PC-9 (cell line): ENCODE measurements around the gene UNG. TPM values are rescaled to one million over a fixed set of nuclear protein-coding genes. Genes with fewer than 3 reads are reported as not detected.

ENCODE experiments used
- BruUV-seq: library from RNA; stranded (reverse); fragments of 400-500 nt; replicated peaks from 2 replicates; lab custom pipeline; 2021; lab: Mats Ljungman, UMichigan
- CTCF ChIA-PET: fragments of 300-600 bp; sonication (Branson Sonifier 250); formaldehyde crosslinking; loops from one replicate; lab custom pipeline; 2022; ENCODE audit warnings: antibody characterized with exemption; lab: Charles Lee
- POLR2A ChIA-PET: fragments of 300-600 bp; sonication (Branson Sonifier 250); formaldehyde crosslinking; loops from one replicate; lab custom pipeline; 2022; ENCODE audit warnings: antibody characterized with exemption; ENCODE audit not compliant: unreplicated experiment; lab: Charles Lee
- DNase-seq, 2 experiments: peaks; one replicate each; pipeline versions ENCODE4 v3.0.0 to v3.0.0-alpha.2; 2015 to 2022; ENCODE audit warnings: mixed read lengths in 1 of 2
- H2AFZ ChIP-seq: fragments of 200-600 bp; sonication (generic); 2 replicates; pipeline ENCODE4 v1.8.1; 2017; ENCODE audit warnings: antibody characterized with exemption
- H3F3A ChIP-seq: fragments of 200-600 bp; sonication (generic); 2 replicates; pipeline ENCODE4 v1.8.1; 2017; ENCODE audit warnings: antibody characterized with exemption, mild to moderate bottlenecking, low read depth; ENCODE audit not compliant: insufficient read depth
- H3K27ac ChIP-seq: fragments of 200-600 bp; sonication (generic); 2 replicates; pipeline ENCODE4 v1.6.1; 2016; ENCODE audit warnings: mixed run types
- H3K27me3 ChIP-seq: fragments of 200-600 bp; sonication (generic); 2 replicates; pipeline ENCODE4 v1.6.1; 2016; ENCODE audit warnings: low read depth, mixed run types; ENCODE audit not compliant: insufficient read depth
- H3K36me3 ChIP-seq: fragments of 200-600 bp; sonication (generic); 2 replicates; pipeline ENCODE4 v1.6.1; 2016; ENCODE audit warnings: low read depth, mixed run types
- H3K4me1 ChIP-seq: fragments of 200-600 bp; sonication (generic); replicated peaks from 2 replicates; pipeline ENCODE4 v1.6.1; 2016; ENCODE audit warnings: mixed run types; ENCODE audit not compliant: insufficient read depth
- H3K4me2 ChIP-seq: fragments of 200-600 bp; sonication (generic); 2 replicates; pipeline ENCODE4 v1.6.1; 2017; ENCODE audit warnings: mixed run types
- H3K4me3 ChIP-seq: fragments of 200-600 bp; sonication (generic); 2 replicates; pipeline ENCODE4 v1.6.1; 2016; ENCODE audit warnings: mixed run types
- H3K79me2 ChIP-seq: fragments of 200-600 bp; sonication (generic); 2 replicates; pipeline ENCODE4 v1.6.1; 2017; ENCODE audit warnings: low read depth, mixed run types
- H3K9me2 ChIP-seq: fragments of 200-600 bp; sonication (generic); 2 replicates; pipeline ENCODE4 v1.8.1; 2017; ENCODE audit warnings: mild to moderate bottlenecking; ENCODE audit not compliant: insufficient read depth
- H3K9me3 ChIP-seq: fragments of 200-600 bp; sonication (generic); 2 replicates; pipeline ENCODE4 v1.8.1; 2016; ENCODE audit warnings: low read depth; ENCODE audit not compliant: insufficient read depth
- H4K20me1 ChIP-seq: fragments of 200-600 bp; sonication (generic); 2 replicates; pipeline ENCODE4 v1.8.1; 2017; ENCODE audit not compliant: insufficient read depth
- CTCF ChIP-seq: fragments of 200-600 bp; sonication (generic); conservative IDR thresholded peaks from 2 replicates; pipeline ENCODE4 v1.6.1; 2017; ENCODE audit warnings: mixed run types, antibody characterized with exemption, mild to moderate bottlenecking, moderate library complexity
- EZH2 ChIP-seq: fragments of 200-600 bp; sonication (generic); IDR thresholded peaks from 2 replicates; pipeline ENCODE4 v1.8.0; 2017; ENCODE audit warnings: antibody characterized with exemption, low read depth
- intact Hi-C: fragments of 100-400 bp; cut with micrococcal nuclease; formaldehyde crosslinking; loops from one replicate; pipeline ENCODE4 v1.10.0; 2022; ENCODE audit not compliant: unreplicated experiment
- total RNA-seq: library from RNA; stranded (reverse); gene quantifications from 2 replicates; pipeline ENCODE4 v1.2.3, GENCODE V29; 2021

Gene UNG
- total RNA-seq, 1 experiment from 2014 or later = 54.9 TPM

- POLR2A ChIA-PET = no interaction called here
- H3K27ac ChIP-seq = no peak within 1 kb of the TSS
- DNase-seq = no peak
These were observed 18.6 kb downstream of the UNG start, which contains the start of gene ACACB for GRCh38 chr12:109115758-109116610. TSS of gene ACACB (plus strand) at chr12:109116587. CDS start at chr12:109139406, 22,819 bp downstream.

GRCh38 chr12:109116611-109116949, 19.2 kb downstream of the UNG start:
- Histone ChIP-seq H3F3A (peaks cover 2% of the 10 kb centered on the region; the same call in 1 of the 2 replicates), H4K20me1 (no peaks in the 10 kb centered on the region), H3K4me1 (no peaks in the 10 kb centered on the region), H3K9me2 (no peaks in the 10 kb centered on the region), H3K79me2 (no peaks in the 10 kb centered on the region), H3K4me2 (no peak overlapping the region), H3K27me3 (no peaks in the 10 kb centered on the region), H3K9me3 (no peaks in the 10 kb centered on the region), H3K27ac (no peak overlapping the region), H3K36me3 (no peaks in the 10 kb centered on the region), H3K4me3 (no peak overlapping the region), H2AFZ (no peak overlapping the region)
- POLR2A ChIA-PET = no interaction called here
- no TSS peak for BruUV-seq
- TF ChIP-seq CTCF = no peak
- TF ChIP-seq EZH2 = no peak
- CTCF ChIA-PET = interaction anchor here (0.6 kb wide), 1 partner anchor 192 kb away, joined by 6 read pairs; the partner anchor contains the start of gene FOXN4
- intact Hi-C loops = no loop called here
- no peak for DNase-seq

More at GRCh38 chr12:109115758-109116610, 18.6 kb downstream of the UNG start, which contains the start of gene ACACB:
- CTCF ChIA-PET = interaction anchor here (0.6 kb wide), 1 partner anchor 193 kb away, joined by 6 read pairs; the partner anchor contains the start of gene FOXN4
- Histone ChIP-seq H3K79me2 (no peaks in the 10 kb centered on the region), H4K20me1 (no peaks in the 10 kb centered on the region), H3K4me2 (no peak within 1 kb of the TSS), H2AFZ (no peak within 1 kb of the TSS), H3K27me3 (no peaks in the 10 kb centered on the region), H3K9me3 (no peaks in the 10 kb centered on the region), H3K9me2 (no peaks in the 10 kb centered on the region), H3K36me3 (no peaks in the 10 kb centered on the region), H3K4me1 (no peaks in the 10 kb centered on the region), H3K4me3 (no peak within 1 kb of the TSS), H3F3A (peaks cover 7% of the 10 kb centered on the region; the same call in 1 of the 2 replicates)
- TF ChIP-seq CTCF = no peak
- intact Hi-C loops = no loop called here
- no TSS peak for BruUV-seq

- Histone ChIP-seq H3K27ac (no peak overlapping the region), H3K4me3 (no peak overlapping the region), H3K4me2 (no peak overlapping the region), H3K9me3 (no peaks in the 10 kb centered on the region), H3K79me2 (no peaks in the 10 kb centered on the region), H2AFZ (no peak overlapping the region), H3K36me3 (no peaks in the 10 kb centered on the region), H3F3A (no peaks in the 10 kb centered on the region), H3K27me3 (no peaks in the 10 kb centered on the region), H3K4me1 (no peaks in the 10 kb centered on the region), H4K20me1 (no peaks in the 10 kb centered on the region), H3K9me2 (no peaks in the 10 kb centered on the region)
- CTCF ChIA-PET = interaction anchor here (0.6 kb wide), 2 partner anchors 8 to 484 kb away, joined by 3 to 4 read pairs; no protein-coding TSS in a partner anchor
- POLR2A ChIA-PET = no interaction called here
- TF ChIP-seq EZH2 = no peak
- TF ChIP-seq CTCF = no peak
- intact Hi-C loops = no loop called here
- DNase-seq = no peak
- BruUV-seq = no TSS peak
These were observed 22.7 kb downstream of the UNG start for GRCh38 chr12:109120095-109120494.
